Measurements from ENCODE around the gene ACBD4. TPM values are rescaled to one million over a fixed set of nuclear protein-coding genes. Genes with fewer than 3 reads are reported as not detected.
"Not testable (repeated sequence)": the region's sequence is repeated elsewhere in the genome, so short reads cannot be mapped to it uniquely, and the experiment has no call there.

Gene ACBD4
- total RNA-seq, 1 experiment from 2014 or later, result 21.2 TPM

DNA sequence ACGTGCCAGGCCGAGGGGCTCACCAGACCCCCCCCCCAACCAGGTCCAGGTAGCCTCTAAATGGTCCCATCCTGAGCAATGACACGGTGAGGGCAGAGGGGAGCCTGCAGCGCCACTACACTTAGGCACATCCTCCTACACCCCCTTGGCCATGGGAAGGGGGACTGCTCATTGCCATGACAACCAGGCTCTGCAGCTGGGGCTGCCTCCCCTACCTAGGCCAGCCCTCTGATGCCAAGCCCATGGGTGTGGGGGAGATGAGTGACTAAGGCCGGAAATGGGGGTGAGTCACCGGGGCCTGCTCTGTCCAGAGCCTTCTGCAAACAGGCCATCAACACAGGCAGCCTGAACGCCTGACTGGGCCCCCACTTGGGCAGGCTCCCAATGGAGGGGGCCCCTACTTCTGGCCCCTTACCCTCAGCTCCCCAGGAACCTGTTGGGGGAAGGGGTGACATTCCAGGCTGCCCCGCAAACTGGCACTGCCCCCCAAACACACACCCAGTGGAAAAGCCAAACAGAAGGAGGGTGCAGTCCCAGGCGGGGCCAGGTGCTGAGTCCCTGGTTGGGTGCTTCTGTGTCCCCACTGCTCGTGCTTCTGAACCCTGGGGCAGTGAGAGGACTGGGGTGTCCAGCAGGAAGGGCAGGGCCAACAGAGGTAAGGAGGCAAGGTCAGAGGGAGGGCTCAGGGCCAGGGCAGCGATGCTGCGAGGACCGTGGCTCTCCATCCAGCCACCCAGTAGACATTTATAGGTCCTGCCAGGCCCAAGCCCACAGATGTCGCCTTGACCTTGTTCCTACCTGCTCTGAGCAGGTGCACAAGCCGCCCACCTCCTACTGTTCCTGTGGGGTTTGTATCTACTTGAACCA lies 11.3 kb upstream of the ACBD4 start:
- DNase-seq, result peak; percentile 39 to 75
- ChIA-PET CTCF (interaction anchor here (2.7 kb wide), 1 partner anchor 11 kb away, joined by 8 read pairs; the partner anchor contains the start of gene ACBD4), POLR2A (no interaction called here)
- H3K27me3 Mint-ChIP-seq (ENCODE audit: insufficient read depth, unreplicated experiment), result no peaks in the 10 kb centered on the region
- Histone ChIP-seq H3K4me1 (peaks cover 56% of the 10 kb centered on the region), H3K27me3 (replicated peaks; ENCODE audit: control insufficient read depth, insufficient read depth, low read length) (no peaks in the 10 kb centered on the region), H3K9me3 (no peaks in the 10 kb centered on the region), H3K4me3 (ENCODE audit: low read depth, low read length) (no peak overlapping the region), H3K36me3 (ENCODE audit: control insufficient read depth, insufficient read depth, low read length) (no peaks in the 10 kb centered on the region)
- peaks cover 25% of the 10 kb centered on the region for H3K4me1 Mint-ChIP-seq (ENCODE audit: low read depth, unreplicated experiment)
- BruUV-seq (replicated peaks), result no TSS peak
- TF ChIP-seq CTCF (IDR thresholded peaks at IDR 0.05; ENCODE audit: insufficient read depth in 1 of 2, low read depth in 1 of 2, low read length in 1 of 2, severe bottlenecking in 1 of 2, unreplicated experiment in 1 of 2), result no peak
- intact Hi-C loops (cut with micrococcal nuclease; ENCODE audit: unreplicated experiment), result no loop called here
- peak overlapping the region; percentile 67 for H3K27ac Mint-ChIP-seq (ENCODE audit: unreplicated experiment)
- H3K36me3 Mint-ChIP-seq (ENCODE audit: insufficient read depth, unreplicated experiment), result peaks cover 39% of the 10 kb centered on the region
- H3K9me3 Mint-ChIP-seq (ENCODE audit: unreplicated experiment), result no peaks in the 10 kb centered on the region
- no peak overlapping the region for H3K4me3 Mint-ChIP-seq (ENCODE audit: unreplicated experiment)

DNA sequence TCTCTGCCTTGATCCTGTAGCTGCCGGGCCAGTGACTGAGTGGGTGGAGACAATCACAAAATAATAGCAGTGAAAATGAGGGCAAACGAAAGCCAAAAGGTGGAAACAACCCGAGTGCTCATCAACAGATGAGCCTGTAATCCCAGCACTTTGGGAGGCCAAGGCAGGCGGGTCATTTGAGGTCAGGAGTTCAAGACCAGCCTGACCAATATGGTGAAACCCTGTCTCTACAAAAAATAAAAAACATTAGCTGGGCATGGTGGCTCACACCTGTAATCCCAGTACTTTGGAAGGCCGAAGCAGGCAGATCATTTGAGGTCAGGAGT lies 10.7 kb upstream of the ACBD4 start:
- POLR2A ChIA-PET, result not testable (repeated sequence)

GRCh38 chr17:45125509-45125908 lies 10.0 kb upstream of the ACBD4 start:
- peaks cover 69% of the 10 kb centered on the region for H3K4me1 ChIP-seq
- BruUV-seq (replicated peaks), result no TSS peak
- TF ChIP-seq CTCF (IDR thresholded peaks at IDR 0.05; ENCODE audit: insufficient read depth in 1 of 2, low read depth in 1 of 2, low read length in 1 of 2, severe bottlenecking in 1 of 2, unreplicated experiment in 1 of 2), result no peak
- no peaks in the 10 kb centered on the region for H3K27me3 ChIP-seq (replicated peaks; ENCODE audit: control insufficient read depth, insufficient read depth, low read length)
- DNase-seq, result no peak
- ChIA-PET POLR2A (no interaction called here), CTCF (interaction anchor here (2.7 kb wide), 1 partner anchor 10 kb away, joined by 8 read pairs; the partner anchor contains the start of gene ACBD4)
- intact Hi-C loops (cut with micrococcal nuclease; ENCODE audit: unreplicated experiment), result no loop called here
- H3K36me3 ChIP-seq (ENCODE audit: control insufficient read depth, insufficient read depth, low read length), result no peaks in the 10 kb centered on the region; the same call in 1 of the 2 replicates
- no peak overlapping the region for H3K4me3 ChIP-seq (ENCODE audit: low read depth, low read length)
- no peaks in the 10 kb centered on the region for H3K9me3 Mint-ChIP-seq (ENCODE audit: unreplicated experiment)
- no peaks in the 10 kb centered on the region for H3K27me3 Mint-ChIP-seq (ENCODE audit: insufficient read depth, unreplicated experiment)
- peaks cover 34% of the 10 kb centered on the region for H3K4me1 Mint-ChIP-seq (ENCODE audit: low read depth, unreplicated experiment)
- no peak overlapping the region for H3K4me3 Mint-ChIP-seq (ENCODE audit: unreplicated experiment)
- H3K27ac Mint-ChIP-seq (ENCODE audit: unreplicated experiment), result peak overlapping the region; percentile 13
- H3K36me3 Mint-ChIP-seq (ENCODE audit: insufficient read depth, unreplicated experiment), result peaks cover 39% of the 10 kb centered on the region
- H3K9me3 ChIP-seq, result no peaks in the 10 kb centered on the region

More for the DNA sequence above, 10.7 kb upstream of the ACBD4 start:
- Mint-ChIP-seq H3K4me1 (ENCODE audit: low read depth, unreplicated experiment) (peaks cover 31% of the 10 kb centered on the region), H3K36me3 (ENCODE audit: insufficient read depth, unreplicated experiment) (peaks cover 39% of the 10 kb centered on the region), H3K27ac (ENCODE audit: unreplicated experiment) (peak overlapping the region; percentile 67)
- CTCF ChIA-PET, result interaction anchor here (2.7 kb wide), 1 partner anchor 11 kb away, joined by 8 read pairs; the partner anchor contains the start of gene ACBD4
- H3K4me1 ChIP-seq, result peaks cover 62% of the 10 kb centered on the region
- H3K9me3 Mint-ChIP-seq (ENCODE audit: unreplicated experiment); H3K36me3 ChIP-seq (ENCODE audit: control insufficient read depth, insufficient read depth, low read length); H3K9me3 ChIP-seq; BruUV-seq (replicated peaks); H3K27me3 Mint-ChIP-seq (ENCODE audit: insufficient read depth, unreplicated experiment); intact Hi-C loops (cut with micrococcal nuclease; ENCODE audit: unreplicated experiment); H3K4me3 ChIP-seq (ENCODE audit: low read depth, low read length); DNase-seq; H3K27me3 ChIP-seq (replicated peaks; ENCODE audit: control insufficient read depth, insufficient read depth, low read length); H3K4me3 Mint-ChIP-seq (ENCODE audit: unreplicated experiment): not testable (repeated sequence)

Data from Caco-2 (cell line).